ENCODE results near the gene CD86.

CD86 gene

GRCh38 chr3:122092460-122093165 lies 37.5 kb downstream of the CD86 start:
- peak; percentile 51 for DNase-seq

- DNase-seq: no peak
These were observed 39.0 kb downstream of the CD86 start for GRCh38 chr3:122094125-122094524.

- DNase-seq: no peak
These were observed 39.5 kb downstream of the CD86 start for GRCh38 chr3:122094693-122095092.

GRCh38 chr3:122097141-122097540 lies 42.0 kb downstream of the CD86 start:
- DNase-seq: no peak

GRCh38 chr3:122098611-122099010 lies 43.4 kb downstream of the CD86 start:
- DNase-seq: no peak

- DNase-seq: no peak
These were observed 44.1 kb downstream of the CD86 start for GRCh38 chr3:122099255-122099654.

GRCh38 chr3:122100083-122100482 lies 44.9 kb downstream of the CD86 start:
- DNase-seq: no peak

GRCh38 chr3:122100591-122101463 lies 45.7 kb downstream of the CD86 start:
- peak; percentile 8 for DNase-seq

- DNase-seq: peak; percentile 57
These were observed 46.5 kb downstream of the CD86 start for GRCh38 chr3:122101646-122102045.

- DNase-seq: no peak
These were observed 47.2 kb downstream of the CD86 start for GRCh38 chr3:122102191-122102935.

- no peak for DNase-seq
These were observed 48.8 kb downstream of the CD86 start for GRCh38 chr3:122103821-122104514.

- no peak for DNase-seq
These were observed 49.5 kb downstream of the CD86 start for GRCh38 chr3:122104515-122105194.

GRCh38 chr3:122105626-122106025 lies 50.5 kb downstream of the CD86 start:
- DNase-seq: no peak

GRCh38 chr3:122107171-122107570 lies 52.0 kb downstream of the CD86 start:
- no peak for DNase-seq

GRCh38 chr3:122111974-122112373 lies 56.8 kb downstream of the CD86 start:
- no peak for DNase-seq

GRCh38 chr3:122112754-122113153 lies 57.6 kb downstream of the CD86 start:
- no peak for DNase-seq

GRCh38 chr3:122123850-122124249 lies 68.7 kb downstream of the CD86 start:
- no peak for DNase-seq

- DNase-seq: no peak
These were observed 77.9 kb downstream of the CD86 start for GRCh38 chr3:122132949-122133540.

- DNase-seq: peak; percentile 34
These were observed 91.3 kb downstream of the CD86 start for GRCh38 chr3:122146466-122146865.

GRCh38 chr3:122148941-122149627 lies 93.9 kb downstream of the CD86 start:
- no peak for DNase-seq

- peak; percentile 75 for DNase-seq
These were observed 96.3 kb downstream of the CD86 start for GRCh38 chr3:122151480-122151879.

All from EL (cell line).